ENCODE results near the gene ADGRV1. TPM values are rescaled to one million over a fixed set of nuclear protein-coding genes. Genes with fewer than 3 reads are reported as not detected.
"Not testable (repeated sequence)": the region's sequence is repeated elsewhere in the genome, so short reads cannot be mapped to it uniquely, and the experiment has no call there.

ADGRV1 gene
- total RNA-seq, 2 donors from 2014 or later, result 1.4 TPM; not detected in 1

DNA sequence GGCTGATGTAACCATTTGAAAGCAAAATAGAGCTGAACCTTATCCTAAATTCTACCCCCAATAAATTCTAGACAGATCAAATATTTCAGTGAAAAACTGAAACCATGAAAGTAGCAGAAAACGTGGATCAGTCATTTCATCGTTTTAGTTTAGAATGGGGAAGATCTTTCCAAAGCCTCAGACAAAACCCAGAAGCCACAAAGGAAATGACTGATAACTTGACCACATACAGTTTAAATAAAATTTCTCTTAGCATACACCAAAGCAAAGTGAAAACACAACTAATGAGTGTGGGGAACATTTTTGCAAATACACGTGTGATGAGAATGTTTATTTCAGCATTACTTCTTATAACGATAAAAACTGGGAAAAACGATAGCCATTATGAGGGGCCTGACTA, 284.8 kb downstream of the ADGRV1 start:
- Histone ChIP-seq H3K36me3 (no peaks in the 10 kb centered on the region), H3K27ac (no peak overlapping the region), H3K4me3 (no peak overlapping the region), H3K27me3 (replicated peaks; ENCODE audit: insufficient read depth) (no peaks in the 10 kb centered on the region), H3K9me3 (no peaks in the 10 kb centered on the region), H3K4me1 (ENCODE audit: control insufficient read depth in 1 of 2, low read depth in 2 of 2) (no peaks in the 10 kb centered on the region)
- TF ChIP-seq, protein P1, sequence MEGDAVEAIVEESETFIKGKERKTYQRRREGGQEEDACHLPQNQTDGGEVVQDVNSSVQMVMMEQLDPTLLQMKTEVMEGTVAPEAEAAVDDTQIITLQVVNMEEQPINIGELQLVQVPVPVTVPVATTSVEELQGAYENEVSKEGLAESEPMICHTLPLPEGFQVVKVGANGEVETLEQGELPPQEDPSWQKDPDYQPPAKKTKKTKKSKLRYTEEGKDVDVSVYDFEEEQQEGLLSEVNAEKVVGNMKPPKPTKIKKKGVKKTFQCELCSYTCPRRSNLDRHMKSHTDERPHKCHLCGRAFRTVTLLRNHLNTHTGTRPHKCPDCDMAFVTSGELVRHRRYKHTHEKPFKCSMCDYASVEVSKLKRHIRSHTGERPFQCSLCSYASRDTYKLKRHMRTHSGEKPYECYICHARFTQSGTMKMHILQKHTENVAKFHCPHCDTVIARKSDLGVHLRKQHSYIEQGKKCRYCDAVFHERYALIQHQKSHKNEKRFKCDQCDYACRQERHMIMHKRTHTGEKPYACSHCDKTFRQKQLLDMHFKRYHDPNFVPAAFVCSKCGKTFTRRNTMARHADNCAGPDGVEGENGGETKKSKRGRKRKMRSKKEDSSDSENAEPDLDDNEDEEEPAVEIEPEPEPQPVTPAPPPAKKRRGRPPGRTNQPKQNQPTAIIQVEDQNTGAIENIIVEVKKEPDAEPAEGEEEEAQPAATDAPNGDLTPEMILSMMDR (IDR thresholded peaks at IDR 0.05), result no peak
- DNase-seq (ENCODE audit: low spot score), result no peak
- no peak for ATAC-seq (ENCODE audit: insufficient number of reproducible peaks, low FRiP score, low read depth)

DNA sequence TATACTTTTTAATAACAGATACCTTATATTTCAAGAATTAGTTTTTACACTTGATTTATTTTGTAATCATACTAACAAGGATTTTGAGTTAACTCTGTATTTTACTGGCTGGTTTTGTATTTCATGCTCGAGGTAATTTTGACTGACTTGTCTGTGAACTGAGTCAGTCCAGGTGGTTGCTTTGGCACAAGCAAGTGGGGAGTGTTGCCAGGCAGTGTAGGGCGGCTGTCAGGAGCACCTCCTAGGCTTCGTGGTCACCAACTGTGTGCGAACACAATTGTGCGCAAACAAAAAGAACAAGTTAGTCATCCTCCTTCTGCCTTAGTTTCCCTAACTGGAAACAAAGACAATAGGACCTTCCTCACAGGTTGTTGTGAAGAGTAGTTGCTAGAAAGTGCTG, 286.3 kb downstream of the ADGRV1 start:
- no peaks in the 10 kb centered on the region for H3K27me3 ChIP-seq (replicated peaks; ENCODE audit: insufficient read depth)
- H3K4me3 ChIP-seq, result no peak overlapping the region
- H3K27ac ChIP-seq, result no peak overlapping the region
- no peaks in the 10 kb centered on the region for H3K4me1 ChIP-seq (ENCODE audit: control insufficient read depth in 1 of 2, low read depth in 2 of 2)
- H3K9me3 ChIP-seq, result no peaks in the 10 kb centered on the region
- ATAC-seq (ENCODE audit: insufficient number of reproducible peaks, low FRiP score, low read depth) (no peak), DNase-seq (ENCODE audit: low spot score) (no peak)
- H3K36me3 ChIP-seq, result no peaks in the 10 kb centered on the region
- TF ChIP-seq, protein P1 (IDR thresholded peaks at IDR 0.05), result no peak

DNA sequence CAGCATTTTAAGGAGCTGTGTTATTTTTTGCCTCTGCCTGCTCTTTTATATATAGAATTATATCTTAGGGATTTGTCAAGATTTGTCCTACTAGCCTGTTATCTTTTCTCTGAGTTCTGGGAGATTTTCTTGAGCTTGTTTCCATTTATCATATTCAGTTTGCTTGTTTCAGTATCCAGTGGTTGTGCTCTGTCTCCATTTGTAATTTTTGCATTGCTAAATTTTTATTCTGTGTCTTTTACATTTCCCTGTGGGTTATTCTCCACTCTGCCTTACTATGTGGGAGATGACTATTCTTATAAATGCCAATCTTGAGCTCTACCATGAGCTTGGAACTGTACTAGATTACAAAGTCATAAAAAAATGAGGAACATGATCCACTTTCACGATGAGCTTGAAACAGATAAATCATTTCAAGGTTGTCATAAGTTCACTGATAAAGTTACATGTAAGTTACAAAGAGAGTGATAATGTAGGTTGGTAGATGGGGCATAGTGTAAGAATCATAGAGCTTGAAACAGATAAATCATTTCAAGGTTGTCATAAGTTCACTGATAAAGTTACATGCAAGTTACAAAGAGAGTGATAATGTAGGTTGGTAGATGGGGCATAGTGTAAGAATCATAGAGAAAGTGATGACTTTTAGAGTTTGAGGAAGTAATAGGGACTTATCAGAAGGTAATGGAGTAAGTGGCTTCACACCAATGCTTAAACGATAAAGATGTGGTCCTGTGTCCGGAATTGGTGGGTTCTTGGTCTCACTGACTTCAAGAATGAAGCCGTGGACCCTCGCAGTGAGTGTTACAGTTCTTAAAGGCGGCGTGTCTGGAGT, 287.3 kb downstream of the ADGRV1 start:
- H3K27ac ChIP-seq, result no peak overlapping the region
- no peaks in the 10 kb centered on the region for H3K9me3 ChIP-seq
- no peak for ATAC-seq (ENCODE audit: insufficient number of reproducible peaks, low FRiP score, low read depth)
- no peak for DNase-seq (ENCODE audit: low spot score)
- no peaks in the 10 kb centered on the region for H3K36me3 ChIP-seq
- no peak overlapping the region for H3K4me3 ChIP-seq
- TF ChIP-seq, protein P1 (IDR thresholded peaks at IDR 0.05), result no peak
- H3K27me3 ChIP-seq (replicated peaks; ENCODE audit: insufficient read depth), result no peaks in the 10 kb centered on the region
- H3K4me1 ChIP-seq (ENCODE audit: control insufficient read depth in 1 of 2, low read depth in 2 of 2), result no peaks in the 10 kb centered on the region

DNA sequence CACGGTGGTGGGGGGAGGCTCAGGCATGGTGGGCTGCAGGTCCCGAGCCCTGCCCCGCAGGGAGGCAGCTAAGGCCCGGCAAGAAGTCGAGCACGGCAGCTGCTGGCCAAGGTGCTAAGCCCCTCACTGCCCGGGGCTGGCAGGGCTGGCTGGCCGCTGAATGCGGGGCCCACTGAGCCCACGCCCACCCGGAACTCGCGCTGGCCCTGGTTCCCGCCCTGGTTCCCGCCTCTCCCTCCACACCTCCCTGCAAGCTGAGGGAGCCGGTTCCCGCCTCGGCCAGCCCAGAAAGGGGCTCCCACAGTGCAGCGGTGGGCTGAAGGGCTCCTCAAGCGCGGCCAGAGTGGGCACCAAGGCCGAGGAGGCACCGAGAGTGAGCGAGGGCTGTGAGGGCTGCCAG, 289.0 kb downstream of the ADGRV1 start:
- ATAC-seq (ENCODE audit: insufficient number of reproducible peaks, low FRiP score, low read depth); H3K9me3 ChIP-seq; H3K27ac ChIP-seq; DNase-seq (ENCODE audit: low spot score); H3K36me3 ChIP-seq; H3K4me1 ChIP-seq (ENCODE audit: control insufficient read depth in 1 of 2, low read depth in 2 of 2); H3K4me3 ChIP-seq; H3K27me3 ChIP-seq (replicated peaks; ENCODE audit: insufficient read depth): not testable (repeated sequence)

DNA sequence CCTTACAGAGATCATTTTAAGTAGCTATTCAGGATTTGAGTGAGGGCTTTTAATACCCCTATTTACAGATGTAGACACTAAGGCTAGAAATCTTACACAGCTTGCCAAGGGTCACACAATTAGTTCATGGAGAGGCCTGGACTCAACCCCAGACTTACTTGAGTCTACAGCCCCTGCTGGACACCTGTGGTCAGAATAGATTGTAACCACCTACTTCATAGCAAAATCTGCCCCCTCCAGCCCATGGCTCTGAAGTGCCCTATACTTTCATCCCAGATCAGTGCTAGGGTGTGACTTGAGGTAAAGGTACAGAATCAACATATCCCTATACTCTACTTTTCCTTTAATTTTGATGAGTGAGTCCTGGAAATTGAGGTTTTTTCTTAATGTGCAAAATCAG, 291.3 kb downstream of the ADGRV1 start:
- H3K4me3 ChIP-seq, result no peak overlapping the region
- ATAC-seq (ENCODE audit: insufficient number of reproducible peaks, low FRiP score, low read depth), result no peak

More for the DNA sequence above, 291.3 kb downstream of the ADGRV1 start:
- DNase-seq (ENCODE audit: low spot score), result no peak
- Histone ChIP-seq H3K36me3 (no peaks in the 10 kb centered on the region), H3K4me1 (ENCODE audit: control insufficient read depth in 1 of 2, low read depth in 2 of 2) (no peaks in the 10 kb centered on the region), H3K9me3 (no peaks in the 10 kb centered on the region), H3K27me3 (replicated peaks; ENCODE audit: insufficient read depth) (no peaks in the 10 kb centered on the region), H3K27ac (no peak overlapping the region)
- TF ChIP-seq, protein P1 (IDR thresholded peaks at IDR 0.05), result no peak
